ENCODE results near the gene LPP.

GRCh38 chr3:188539037-188539436 lies 385.1 kb downstream of the LPP start:
- TF ChIP-seq, protein P1, sequence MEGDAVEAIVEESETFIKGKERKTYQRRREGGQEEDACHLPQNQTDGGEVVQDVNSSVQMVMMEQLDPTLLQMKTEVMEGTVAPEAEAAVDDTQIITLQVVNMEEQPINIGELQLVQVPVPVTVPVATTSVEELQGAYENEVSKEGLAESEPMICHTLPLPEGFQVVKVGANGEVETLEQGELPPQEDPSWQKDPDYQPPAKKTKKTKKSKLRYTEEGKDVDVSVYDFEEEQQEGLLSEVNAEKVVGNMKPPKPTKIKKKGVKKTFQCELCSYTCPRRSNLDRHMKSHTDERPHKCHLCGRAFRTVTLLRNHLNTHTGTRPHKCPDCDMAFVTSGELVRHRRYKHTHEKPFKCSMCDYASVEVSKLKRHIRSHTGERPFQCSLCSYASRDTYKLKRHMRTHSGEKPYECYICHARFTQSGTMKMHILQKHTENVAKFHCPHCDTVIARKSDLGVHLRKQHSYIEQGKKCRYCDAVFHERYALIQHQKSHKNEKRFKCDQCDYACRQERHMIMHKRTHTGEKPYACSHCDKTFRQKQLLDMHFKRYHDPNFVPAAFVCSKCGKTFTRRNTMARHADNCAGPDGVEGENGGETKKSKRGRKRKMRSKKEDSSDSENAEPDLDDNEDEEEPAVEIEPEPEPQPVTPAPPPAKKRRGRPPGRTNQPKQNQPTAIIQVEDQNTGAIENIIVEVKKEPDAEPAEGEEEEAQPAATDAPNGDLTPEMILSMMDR (IDR thresholded peaks at IDR 0.05; ENCODE audit: low read depth, low read length, poor library complexity, severe bottlenecking), result no peak
- TF ChIP-seq EZH2phosphoT487 (IDR thresholded peaks at IDR 0.05; ENCODE audit: borderline replicate concordance, low read length), result no peak
